ENCODE measurements around the gene SLC38A8.

SLC38A8 gene

GRCh38 chr16:84047626-84048025, 5.0 kb upstream of the SLC38A8 start:
- no peak for DNase-seq

DNA sequence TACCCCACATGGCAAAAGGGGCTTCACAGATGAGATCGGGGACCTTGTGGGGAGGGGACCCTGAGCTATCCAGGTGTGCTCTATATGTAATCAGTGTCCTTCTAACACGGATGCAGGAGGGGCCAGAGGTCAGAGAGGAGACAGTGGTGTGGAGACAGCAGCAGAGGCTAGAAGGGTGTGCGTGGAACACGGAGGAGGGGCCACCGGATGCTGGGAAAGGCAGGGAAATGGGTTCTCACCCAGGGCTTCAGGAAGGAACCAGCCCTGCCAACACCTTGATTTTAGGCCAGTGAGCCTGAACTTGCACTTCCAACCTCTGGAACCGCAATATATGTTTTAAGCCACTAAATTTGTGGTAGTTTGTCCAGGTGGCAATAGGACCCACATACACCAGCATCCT, 4.6 kb upstream of the SLC38A8 start:
- no peak for DNase-seq

GRCh38 chr16:84045818-84046470, 3.3 kb upstream of the SLC38A8 start:
- no peak for DNase-seq

DNA sequence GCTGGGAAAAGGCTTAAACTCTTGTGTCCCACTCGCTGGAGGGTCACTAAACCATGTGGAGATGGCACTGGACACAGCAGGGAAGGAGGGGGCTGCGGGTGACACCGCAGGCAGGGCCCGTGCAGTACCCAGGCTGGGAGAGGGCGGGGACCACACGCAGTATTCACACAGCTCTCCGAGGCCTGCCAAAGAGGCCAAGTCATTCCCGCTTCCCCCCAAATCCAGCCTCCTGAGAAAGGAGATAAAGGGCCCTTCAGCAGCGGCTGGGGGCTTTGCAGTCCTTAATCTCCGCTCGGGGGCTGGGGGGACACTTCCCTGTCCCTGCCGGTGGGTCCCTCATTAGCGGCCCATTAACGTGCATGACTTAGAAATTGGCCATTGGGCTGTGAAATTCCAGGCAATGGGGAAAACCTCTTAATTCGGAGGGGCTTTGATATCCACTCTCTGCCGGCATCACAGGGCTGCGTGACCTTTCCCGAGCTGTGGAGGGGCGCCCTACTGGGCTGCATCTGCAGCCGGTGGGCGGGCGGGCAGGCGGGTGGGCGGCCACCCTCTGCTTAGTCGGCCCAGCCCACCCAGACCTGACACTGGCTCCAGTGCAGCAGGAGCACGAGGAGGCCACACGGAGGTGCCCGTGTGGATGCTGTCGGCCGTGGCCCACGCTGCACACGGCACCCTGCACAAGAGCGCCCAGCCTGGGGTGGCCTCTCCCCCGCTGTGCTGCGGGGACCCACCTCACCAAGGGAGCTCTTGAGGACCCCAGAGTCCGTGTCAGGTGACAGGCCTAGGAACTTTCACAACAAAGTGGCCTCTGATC, 2.6 kb upstream of the SLC38A8 start:
- no peak for DNase-seq

DNA sequence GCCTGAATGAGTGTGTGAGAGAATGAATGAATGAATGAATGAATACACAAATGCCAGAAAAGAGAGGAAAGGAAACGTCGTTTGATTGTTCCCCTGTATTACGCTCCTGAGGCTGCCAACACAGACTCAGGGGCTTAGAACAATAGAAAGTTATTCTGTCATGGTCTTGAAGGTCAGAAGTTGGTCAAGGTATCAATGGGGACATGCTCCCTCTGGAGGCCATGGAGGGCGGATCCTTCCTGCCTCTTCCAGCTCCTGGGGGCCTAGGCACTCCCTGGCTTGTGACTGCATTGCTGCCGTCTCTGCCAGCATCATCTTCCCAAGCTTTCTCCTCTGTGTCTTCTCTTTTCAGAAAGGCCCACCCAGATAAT, 1.5 kb upstream of the SLC38A8 start:
- DNase-seq = no peak

DNA sequence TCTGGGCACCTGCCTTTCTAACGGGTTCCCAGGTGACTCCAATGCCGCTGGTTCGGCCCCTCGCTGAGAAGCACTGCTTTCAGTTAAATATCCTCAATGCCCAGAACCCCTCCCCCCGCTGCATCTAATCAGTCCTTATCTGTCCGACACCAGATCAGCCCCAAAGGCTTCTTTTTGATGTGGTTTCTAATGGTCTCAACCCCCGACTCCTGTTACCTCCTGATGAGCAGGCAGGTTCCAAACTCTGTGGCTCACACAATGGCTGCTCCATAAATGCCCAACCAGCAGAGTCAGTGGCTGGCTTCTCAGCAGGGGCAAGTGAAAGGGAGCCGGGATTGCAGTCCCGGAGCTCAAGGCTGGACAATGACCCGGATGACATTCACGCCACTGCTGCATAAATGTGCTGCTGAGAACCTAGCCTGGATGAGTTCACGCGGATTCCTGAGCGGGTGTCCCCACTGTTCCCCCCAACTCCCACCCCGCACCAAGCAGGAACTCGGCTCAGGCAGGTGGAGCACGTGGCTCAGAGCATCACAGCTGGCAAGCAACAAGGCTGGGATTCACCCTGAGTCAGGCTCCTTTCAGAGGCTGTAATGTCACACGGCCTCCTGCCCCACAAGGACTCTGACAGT, 1.0 kb upstream of the SLC38A8 start:
- DNase-seq = no peak

DNA sequence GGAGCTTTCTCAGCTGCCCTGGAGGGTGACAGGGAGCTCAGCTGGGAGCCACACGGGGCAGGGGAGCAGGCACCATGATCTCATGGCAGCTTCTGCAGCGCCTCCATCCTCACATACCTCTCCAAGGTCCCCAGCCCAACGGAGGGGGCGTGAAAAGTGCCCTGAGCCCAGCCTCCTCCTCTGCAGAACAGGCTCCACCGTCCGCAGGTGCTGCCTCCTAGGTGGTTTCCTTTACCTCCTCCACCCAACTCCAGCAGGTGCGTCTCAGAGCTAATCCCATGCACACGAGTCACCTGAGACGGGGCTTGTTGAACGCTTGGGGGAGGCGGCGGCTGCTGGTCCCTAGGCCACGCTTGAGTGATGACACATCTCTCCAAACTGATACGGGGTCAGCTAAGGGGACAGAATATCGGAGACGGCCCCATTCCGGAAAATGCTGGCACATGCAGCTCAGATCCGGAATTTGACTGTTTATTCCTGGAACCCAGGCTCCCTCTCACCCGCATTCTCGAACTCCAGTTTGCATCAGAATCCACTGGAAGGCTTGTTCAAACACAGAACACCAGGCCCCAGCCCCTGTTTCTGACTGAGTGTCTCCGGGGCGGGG, 387 bp upstream of the SLC38A8 start:
- DNase-seq = no peak

DNA sequence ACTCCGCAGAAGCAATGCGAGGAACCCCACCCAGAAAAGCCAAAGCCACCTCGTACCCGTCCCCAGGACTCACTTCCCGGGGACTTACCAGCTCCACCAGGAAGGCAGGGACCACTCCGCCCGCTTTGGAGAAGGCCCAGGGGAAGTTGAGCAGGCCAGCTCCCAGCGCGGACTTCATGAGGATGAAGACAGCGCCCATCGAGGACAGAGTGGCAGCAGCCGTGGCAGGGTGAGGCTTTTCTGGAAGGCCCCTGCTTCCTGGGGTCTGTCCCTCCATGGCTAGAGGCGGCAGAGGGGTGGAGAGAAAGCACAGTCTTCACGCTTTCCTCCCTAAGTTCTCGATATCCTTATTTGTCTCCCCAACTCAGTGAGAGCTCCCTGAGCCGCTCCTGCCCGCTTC, 714 bp downstream of the SLC38A8 start:
- no peak for DNase-seq

DNA sequence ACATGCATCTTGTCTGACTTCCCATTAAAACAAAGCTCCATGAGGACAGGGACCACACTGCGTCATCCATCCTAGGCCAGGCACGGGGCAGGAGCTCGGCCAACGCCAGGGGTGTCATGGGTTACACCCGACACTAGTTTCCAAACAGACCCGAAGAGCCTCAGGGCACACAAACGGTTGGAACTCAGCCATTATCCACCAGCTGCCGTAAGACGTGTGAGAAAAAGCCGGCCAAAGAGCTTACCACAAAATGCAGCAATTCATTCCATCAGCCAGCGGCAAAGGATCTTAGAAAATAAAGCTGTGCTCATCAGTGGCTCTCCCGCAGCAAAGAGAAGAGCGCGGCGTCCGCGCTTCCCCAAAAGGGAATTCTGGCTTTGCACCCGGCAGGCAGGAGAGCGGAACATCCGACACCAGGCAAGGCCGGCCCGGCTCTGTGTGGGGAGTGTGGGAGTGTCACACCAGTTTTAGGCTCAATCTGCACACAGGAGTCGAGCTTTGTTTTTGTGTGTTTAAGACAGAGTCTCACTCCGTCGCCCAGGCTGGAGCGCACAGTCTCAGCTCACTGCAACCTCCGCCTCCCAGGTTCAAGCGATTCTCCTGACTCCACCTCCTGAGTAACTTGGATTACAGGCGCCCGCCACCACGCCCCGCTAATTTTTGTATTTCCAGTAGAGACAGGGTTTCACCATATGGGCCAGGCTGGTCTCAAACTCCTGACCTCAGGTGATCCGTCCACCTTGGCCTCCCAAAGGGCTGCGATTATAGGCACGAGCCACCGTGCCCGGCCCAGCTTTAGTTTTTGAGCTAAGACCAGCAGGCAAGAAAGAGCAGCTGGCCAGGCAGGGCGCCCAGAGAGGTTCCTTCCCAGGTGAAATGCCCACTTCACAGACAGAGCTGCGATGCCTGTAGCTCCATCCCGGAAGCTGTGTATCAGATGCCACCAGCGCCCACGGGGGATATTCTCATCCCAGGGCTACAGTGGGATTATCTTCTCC, 1.5 kb downstream of the SLC38A8 start:
- DNase-seq = no peak

GRCh38 chr16:84040226-84040822, 2.3 kb downstream of the SLC38A8 start:
- no peak for DNase-seq

DNA sequence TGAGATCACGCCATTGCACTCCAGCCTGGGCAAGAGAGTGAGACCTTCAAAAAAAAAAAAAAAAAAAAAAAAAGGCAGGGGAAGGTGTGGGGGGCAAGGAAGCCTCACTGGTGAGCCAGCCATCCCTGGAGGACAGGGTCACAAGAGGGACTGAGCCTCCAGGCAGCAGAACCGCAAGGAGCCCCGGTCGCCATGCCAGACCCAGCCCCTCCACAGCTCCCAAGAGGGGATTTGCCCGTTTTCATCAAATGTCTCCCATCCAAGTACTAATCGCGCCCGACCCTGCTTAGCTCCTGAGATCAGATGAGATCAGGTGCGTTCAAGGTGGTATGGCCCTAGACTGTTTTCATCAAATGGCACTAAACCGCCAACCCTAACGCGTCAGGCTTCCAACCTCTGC, 2.9 kb downstream of the SLC38A8 start:
- no peak for DNase-seq

GRCh38 chr16:84038469-84038868, 4.1 kb downstream of the SLC38A8 start:
- DNase-seq = no peak

DNA sequence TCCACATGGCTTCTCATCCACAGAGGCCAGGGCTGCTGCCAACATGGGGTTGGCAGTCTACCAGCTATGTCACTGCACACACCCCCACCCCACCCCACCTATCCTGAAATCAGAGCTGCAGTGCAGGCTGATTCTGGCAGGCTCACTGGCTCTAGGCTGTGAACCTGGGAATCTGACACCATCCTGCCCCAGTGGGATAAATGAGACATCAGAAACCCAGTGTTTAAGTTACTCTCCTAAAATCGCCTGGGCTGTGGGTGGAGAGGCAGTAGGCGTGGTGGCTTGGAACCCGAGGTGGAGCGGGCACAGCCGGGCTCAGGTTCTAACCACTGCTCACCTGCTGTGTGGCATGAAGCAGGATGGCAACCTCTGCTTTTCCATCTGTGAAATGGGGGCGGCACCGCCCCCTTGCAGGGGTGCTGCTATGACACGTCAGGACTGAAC, 5.6 kb downstream of the SLC38A8 start:
- DNase-seq = no peak

DNA sequence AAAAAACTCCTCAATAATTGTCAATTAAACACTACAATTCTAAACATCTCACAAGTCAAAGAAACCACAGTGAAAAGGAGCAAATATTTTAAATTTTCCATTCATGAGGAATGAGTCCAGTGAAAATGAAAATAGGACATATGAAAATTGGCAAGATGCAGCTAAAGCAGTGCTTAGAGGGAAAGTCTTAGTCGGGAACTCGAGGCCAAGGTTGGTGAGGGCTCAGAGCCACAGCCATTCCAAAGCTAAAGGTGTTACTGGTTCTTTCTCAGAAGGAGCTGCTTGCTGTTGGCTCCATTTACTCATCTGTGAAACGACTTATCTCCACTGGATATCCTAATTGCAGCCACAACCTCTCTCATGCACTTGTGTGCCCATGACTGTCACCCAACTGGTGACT, 6.5 kb downstream of the SLC38A8 start:
- no peak for DNase-seq

GRCh38 chr16:84034516-84034915, 8.1 kb downstream of the SLC38A8 start:
- DNase-seq = no peak

DNA sequence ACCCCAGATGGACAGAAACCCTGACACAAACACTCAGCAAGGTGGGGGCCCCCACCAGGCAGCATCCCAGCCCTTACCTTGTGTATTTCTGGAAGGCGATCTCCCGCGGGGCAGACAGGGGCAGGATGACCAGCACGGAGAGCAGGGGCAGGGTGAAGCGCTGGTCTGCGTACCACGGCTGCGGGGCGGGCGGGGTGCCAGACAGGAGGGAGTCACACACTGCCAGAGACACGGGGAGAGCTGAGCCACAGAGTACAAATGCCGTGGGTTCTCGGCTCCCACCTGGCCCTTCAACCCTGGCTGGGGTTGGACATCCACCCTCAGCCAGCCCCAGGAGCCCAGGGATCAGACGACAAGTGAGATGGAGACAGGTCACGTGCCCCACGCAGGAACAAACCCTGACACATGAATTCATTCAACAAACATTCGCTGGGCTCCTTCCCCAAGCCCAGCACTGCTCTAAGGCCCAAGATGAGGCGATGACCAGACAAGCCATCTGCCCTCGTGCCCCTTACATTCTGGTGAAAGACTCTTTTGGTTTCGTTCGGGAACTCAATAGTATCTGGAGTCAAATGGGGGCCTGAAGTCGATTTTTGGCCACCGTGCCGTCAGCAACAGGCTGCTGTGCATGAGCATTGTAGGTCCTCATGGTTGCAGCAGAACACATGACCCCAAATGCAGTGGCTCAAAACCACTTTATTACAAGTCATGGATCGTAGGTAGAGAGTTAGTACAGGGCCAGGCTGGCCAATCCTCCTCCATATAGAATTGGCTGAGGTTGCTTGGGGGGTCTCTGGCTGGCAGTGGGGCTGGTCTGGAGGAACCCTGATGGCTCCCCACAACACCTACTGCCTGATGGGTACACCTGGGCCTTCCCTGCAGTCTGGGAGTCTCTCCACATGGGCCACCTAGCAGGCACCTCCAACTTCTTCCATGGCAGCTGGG, 9.1 kb downstream of the SLC38A8 start:
- DNase-seq = no peak

DNA sequence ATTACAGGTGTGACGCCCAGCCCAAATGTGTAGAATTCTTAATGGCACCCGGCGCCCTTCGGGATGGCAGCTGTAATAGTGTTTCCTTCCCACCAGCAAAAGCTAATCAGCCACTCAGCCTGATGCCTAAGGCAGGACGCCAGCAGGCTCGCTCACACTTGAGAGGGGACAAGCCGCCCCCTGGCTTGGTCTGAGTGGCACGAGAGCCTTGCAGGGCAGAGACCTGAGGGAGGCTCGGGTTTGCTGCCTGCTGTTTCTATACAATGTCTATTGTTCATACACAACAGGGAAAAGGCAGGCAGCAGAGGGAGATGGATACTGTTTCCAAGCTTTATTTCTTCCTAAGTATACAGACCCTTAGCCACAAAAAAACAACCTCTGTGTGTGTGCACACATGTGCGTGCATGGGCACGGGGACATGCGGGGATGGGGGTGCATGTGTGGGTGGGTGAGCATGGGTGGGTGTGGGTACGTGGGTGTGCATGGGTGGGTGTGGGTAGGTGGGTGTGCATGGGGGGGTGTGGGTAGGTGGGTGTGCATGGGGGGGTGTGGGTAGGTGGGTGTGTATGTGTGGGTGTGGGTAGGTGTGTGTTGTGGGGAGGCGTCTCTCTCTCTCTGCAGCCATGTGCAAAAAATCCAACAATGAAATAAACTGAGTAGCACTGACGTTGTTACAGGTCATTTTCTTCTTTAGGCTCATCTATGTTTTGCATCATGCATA, 10.0 kb downstream of the SLC38A8 start:
- DNase-seq = no peak

- DNase-seq = no peak
These were observed 11.0 kb downstream of the SLC38A8 start for GRCh38 chr16:84031556-84031955.

DNA sequence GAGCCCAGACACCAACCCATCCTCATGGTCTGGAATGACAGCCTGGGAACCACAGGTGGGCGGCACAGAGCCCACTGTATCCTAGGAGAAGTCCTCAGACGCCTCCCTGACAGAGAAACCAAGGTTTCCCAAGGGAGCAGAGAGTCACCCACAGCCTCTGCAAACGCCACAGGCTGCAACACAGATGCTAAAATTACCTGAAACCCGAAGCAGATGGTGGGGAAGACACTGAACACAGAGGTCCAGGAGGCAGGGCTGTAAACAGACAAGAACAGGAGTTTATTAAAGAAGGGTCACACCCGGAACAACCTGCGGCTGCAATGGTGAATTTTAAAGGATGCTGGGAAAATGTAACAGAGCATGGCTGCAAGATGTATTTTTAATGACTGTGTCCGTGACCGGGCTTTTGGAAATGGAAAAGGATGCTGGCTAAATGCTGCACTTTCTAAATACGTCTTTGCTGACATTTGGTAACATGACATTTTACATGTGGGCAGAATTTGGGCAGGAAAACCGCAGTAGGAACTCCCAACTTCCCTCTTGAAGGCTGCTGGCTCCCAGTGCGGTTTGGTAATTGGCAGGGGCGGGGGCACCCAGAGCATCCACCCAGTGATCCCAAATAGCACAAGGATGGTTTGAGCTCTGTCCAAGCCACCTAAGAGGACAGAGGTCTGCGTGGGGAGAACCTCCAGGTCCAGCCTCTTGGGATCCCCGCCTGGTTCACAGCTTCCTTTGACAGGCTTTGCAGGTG, 13.1 kb downstream of the SLC38A8 start:
- peak; percentile 83 for DNase-seq
